G401 (cell line): ENCODE measurements around the gene SPATA31C1. TPM values are rescaled to one million over a fixed set of nuclear protein-coding genes. Genes with fewer than 3 reads are reported as not detected.
"Not testable (repeated sequence)": the region's sequence is repeated elsewhere in the genome, so short reads cannot be mapped to it uniquely, and the experiment has no call there.

ENCODE experiments used
- DNase-seq: peaks from one replicate; pipeline ENCODE4 v3.0.0-alpha.2; 2015; ENCODE audit warnings: low spot score
- in situ Hi-C: cut with HindIII; loops from 2 replicates; pipeline ENCODE4 v1.10.0; 2016; ENCODE audit warnings: low sequenced_read_pairs, mixed read lengths
- total RNA-seq: library from RNA; depleted of rRNA; stranded (reverse); fragments of >200 nt; shearing (Covaris generic); gene quantifications from 2 replicates; pipeline ENCODE4 v1.2.3, GENCODE V29; 2014

SPATA31C1 gene
- total RNA-seq, 1 experiment from 2014 or later = not detected

DNA sequence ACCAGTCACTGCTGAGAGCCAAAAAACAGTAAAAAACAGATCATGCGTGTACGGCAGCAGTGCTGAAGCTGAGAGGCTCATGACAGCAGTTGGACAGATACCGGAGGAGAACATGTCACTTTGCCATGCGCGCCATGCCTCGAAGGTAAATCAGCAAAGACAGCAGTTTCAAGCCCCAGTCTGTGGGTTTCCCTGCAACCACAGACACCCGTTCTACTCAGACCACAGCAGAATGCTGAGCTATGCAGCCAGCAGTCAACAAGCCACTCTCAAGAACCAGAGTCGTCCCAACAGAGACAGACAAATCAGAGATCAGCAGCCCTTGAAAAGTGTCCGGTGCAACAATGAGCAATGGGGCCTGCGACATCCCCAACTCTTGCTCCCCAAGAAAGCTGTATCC is 5.2 kb downstream of the SPATA31C1 start:
- DNase-seq, in situ Hi-C loops: not testable (repeated sequence)

DNA sequence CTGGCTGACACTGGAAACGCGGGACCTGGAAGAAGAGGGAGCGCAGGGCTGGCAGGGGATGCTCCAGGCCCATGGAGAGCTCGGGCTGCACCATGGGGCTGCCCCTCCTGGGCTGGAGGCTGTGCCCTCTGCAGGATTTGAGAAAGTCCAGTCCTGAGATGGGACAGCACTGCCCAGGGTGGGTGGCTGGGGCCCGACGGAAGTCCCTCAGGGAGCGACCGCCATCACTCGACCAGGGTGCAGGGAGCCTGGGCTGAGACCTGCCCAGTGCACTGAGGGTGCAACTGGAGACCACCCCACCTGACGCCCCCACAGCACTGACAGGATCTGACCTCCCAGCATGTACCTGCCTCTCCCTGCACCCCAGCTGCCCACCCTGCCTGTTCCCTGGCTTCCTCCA is 7.1 kb downstream of the SPATA31C1 start:
- in situ Hi-C loops, DNase-seq: not testable (repeated sequence)

DNA sequence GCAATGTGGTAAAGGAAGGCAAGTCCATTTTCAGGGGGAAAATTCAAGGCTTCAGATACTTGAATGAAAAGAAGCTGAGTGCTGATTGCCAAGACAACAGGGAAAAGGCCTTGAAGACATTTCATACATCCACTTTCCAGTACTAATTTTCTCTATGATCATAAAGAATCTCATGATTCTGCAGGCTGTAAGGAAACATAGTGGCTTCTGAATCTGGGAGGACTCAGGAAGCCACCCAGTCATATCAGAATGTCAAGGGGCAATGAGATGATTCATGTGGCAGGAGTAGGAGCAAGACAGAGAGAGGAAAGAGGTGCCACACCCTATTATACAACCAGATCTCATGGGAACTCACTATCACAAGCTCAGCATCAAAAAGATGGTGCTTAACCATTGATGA is 11.4 kb downstream of the SPATA31C1 start:
- in situ Hi-C loops, DNase-seq: not testable (repeated sequence)

DNA sequence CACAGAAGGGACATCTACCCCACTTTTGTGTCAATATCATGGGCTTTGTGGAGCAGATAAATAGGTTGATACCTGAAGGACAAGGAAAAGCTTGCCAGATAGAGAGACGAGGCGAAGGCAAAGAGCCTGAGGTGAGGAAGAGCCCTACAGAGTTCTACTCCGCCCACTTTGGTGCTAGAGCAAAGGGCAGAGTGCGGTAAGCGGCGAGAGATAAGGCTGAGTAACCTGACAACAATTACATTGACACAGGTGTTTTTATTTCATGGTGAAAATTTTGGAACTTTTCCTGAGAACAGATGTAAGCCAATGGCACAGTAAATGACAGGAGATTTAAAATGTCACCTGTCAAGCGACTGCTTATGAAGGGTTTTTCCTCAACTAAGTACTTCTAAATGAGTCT is 16.7 kb downstream of the SPATA31C1 start:
- DNase-seq, in situ Hi-C loops: not testable (repeated sequence)

DNA sequence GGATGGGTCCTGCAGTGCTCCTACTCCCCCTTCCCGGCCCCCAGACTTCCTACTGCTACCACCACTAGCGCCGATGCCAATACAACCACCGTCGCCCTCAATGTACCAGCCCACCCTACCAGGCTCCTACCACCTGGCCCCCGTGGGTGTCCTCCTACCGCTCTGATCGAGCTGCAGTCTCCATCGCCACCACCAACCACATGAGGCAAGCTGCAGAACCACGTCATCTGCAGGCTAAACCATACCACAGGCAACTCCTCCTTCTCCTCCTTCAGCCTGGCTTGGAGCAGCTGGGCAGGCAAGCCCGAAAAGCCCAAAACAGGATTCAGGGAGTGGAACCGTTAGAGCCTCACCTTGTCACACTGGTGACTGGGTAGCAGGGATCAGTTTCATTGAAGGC is 19.6 kb downstream of the SPATA31C1 start:
- DNase-seq, in situ Hi-C loops: not testable (repeated sequence)

DNA sequence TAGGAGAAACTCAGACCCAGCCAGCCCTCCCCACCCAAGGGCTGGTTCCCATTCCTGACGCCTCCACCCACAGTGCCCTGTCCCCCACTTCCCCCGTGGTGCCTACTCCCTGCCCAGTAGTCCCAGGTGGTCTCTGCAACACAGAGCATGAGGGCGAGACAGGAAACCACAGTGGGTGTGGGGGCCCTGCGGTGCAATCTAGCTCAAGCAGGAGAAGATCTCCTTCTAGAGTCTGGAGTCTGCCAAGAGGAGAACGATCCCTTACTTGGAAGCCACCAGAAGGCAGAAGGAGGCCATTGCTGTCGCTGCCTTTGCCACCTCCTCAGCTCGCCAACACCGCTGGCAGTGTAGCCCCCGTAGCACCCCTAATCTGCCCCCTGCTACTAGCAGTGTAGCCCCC is 20.2 kb downstream of the SPATA31C1 start:
- in situ Hi-C loops = not testable (repeated sequence)

DNA sequence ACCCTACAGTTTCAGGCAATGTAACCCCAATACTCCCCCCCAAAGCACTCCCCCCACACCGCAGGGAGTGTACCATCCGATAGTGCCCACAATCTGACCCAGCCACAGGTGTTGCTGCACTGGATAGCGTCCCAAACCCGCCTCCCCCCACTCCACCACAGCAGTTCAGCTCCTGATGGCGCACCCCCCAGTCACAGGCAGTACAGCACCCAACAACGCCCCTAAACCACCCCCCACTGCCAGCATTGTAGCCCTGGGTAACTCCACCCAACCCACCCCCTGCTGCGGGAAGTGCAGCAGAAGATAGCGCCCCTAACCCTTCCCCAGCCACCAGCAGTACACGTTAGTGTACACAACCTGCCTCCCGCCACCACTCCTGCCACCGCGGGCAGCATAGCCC is 20.6 kb downstream of the SPATA31C1 start:
- in situ Hi-C loops, DNase-seq: not testable (repeated sequence)

More for the DNA sequence above, 20.2 kb downstream of the SPATA31C1 start:
- DNase-seq = not testable (repeated sequence)

DNA sequence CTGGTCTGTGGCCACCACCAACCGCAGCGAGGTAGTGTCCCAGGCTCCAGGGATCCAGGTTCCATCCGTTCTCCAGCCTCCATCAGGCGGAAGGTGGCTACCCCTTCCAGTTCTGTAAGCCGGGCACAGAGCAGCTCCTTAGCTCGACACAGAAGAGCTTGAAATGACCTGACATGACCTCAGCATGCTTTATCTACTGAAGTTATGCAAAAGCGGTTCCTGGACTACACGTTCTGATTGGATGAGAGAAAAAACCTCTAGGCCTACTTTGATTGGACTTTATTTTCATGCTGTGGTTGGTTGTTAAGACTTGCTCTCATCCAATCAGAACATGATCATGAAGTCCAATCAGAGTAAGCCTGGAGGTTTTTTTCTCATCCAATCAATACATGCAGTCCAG is 21.3 kb downstream of the SPATA31C1 start:
- in situ Hi-C loops, DNase-seq: not testable (repeated sequence)

DNA sequence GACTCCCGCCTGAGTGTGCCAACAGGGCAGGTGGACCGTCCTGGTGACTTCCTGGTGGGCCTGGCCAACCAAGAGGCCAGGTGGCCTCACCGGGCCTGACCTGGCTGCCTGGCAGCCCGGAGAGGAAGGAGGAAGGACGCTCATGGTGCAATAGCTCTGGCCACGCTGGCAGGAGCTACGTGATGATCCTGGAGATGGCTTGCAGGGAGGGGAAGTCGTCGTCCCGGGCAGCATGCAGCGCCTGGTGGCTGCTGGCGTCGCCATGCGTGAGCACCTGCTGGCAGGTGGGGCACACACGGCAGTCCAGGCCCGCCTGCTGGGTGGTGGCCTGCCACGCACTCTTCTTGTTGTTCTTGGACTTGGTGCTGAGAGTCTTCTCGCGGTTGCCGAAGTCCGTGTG is 26.3 kb downstream of the SPATA31C1 start:
- DNase-seq = no peak
- in situ Hi-C loops = no loop called here

DNA sequence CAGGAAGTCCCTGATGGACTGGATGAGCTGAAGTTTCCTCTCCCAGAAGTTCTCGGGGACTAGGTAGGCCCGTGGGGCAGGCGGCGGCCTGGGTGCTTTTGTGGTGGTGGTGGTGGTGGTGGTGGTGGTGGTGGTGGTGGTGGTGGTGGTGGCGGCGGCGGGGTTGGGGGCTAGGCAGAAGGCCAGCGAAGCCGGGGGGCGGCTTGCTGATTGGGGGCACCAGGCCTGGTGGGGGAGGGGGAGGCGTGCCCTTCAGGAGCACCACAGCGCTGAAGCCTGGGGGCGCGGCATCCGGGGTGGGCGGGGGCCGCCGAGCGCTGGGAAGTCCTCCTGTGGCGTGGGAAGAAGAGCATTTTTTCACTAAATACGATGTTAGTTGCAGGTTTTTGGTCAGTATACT is 26.9 kb downstream of the SPATA31C1 start:
- no peak for DNase-seq
- in situ Hi-C loops = no loop called here

DNA sequence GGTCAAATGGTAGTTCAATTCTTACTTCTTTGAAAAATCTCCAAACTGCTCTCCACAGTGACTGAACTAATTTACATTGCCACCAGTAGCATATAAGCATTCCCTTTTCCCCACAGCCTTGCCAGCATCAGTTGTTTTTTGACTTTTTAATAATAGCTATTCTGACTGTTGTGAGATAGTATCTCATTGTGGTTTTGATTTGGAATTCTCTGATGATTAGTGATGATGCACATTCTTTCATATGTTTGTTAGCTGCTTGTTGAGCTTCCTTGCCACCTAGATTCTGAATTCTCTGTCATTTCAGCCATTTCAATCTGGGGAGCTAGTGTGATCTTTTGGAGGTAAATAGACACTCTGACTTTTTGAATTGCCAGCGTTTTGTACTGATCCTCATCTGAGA is 32.5 kb downstream of the SPATA31C1 start:
- in situ Hi-C loops = no loop called here
- no peak for DNase-seq

DNA sequence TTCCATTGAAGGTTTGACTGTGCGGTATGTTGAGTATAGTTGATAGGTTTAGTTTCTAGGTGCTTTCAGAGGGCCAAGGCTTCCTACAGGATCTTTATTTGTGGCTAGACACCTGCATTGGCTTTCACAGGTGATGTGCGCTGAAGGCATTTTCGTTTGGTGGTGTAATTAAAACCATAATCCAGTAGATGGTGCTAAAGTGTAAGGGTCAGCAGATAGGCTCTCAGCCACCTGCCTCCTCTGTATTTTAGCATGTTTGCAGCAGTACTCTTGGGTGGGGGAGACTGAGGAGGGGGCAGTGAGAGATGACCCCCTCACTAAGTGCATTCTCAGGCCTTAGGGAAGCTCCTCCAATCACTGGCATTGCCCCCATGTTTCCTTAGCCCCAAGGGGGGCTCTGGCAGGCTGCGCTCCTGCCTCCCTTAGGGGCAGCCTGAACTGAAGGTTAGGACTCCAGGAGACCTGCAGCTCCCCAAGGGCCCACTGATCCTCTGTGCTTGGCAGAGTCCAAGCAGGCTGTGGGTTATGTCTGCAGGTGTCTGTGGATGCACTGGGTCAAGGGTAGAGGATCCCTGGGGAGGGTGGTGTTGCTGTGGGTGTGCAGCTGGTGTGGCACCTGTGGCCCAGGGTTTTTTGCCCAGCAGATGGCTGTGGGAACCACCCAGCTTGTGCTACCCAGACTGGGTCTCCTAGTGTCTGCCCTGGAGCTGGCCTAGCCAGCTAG is 33.2 kb downstream of the SPATA31C1 start:
- no peak for DNase-seq
- in situ Hi-C loops = no loop called here

DNA sequence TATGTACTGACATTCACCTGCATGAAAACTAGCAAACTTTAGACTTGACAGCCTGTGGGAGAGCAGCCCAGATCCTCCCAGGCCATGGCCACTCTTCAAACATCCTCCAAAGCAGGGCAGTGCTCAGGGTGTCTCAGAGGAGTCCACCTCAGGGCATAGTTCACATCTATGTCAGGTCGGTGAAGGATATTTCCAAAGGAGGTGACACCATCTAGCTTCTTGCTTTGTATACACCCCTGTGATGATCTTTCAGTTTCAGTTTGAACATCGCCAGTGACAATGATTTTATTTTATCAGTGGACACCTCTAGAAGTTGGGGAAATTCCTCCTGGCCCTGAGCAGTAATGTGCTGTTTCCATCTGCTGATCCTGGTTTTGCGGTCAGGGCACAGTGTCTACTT is 36.5 kb downstream of the SPATA31C1 start:
- in situ Hi-C loops = no loop called here
- no peak for DNase-seq

DNA sequence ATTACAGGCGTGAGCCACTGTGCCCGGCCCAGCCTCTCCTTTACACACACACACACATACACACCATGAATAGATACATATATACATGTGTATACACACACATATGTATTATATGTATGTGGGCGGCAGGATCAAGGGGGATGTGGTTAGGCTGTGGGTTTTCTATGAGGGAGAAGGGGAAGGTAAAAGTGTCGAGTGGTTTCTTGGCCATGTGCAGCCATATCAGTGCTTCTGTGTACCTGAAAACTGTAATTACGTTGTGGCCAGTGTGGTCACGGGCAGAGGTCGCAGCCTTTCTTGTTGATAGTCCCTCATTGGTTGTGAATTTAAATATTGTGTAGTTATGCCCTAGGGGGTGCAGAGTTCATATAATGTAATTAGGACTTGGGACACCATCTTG is 40.1 kb downstream of the SPATA31C1 start:
- in situ Hi-C loops = no loop called here
- no peak for DNase-seq

DNA sequence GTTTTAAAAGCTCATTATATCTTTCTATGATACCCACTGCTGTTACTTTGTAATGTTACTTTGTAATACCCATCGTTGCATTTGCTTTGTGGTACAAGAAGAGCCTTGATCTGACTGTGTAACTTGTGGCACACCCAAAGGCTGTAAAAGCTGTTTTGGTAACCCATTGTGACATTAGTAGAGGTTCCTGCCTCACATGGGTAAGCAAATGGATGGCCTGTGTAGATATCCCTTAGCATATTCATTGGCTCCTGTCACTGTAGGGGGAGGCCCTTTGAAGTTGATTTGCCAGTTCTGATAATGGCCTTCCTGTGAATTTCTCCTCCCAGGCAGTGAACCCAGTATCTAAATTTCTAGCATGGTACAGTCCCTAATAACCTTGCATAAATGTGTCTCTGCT is 40.8 kb downstream of the SPATA31C1 start:
- DNase-seq = no peak

DNA sequence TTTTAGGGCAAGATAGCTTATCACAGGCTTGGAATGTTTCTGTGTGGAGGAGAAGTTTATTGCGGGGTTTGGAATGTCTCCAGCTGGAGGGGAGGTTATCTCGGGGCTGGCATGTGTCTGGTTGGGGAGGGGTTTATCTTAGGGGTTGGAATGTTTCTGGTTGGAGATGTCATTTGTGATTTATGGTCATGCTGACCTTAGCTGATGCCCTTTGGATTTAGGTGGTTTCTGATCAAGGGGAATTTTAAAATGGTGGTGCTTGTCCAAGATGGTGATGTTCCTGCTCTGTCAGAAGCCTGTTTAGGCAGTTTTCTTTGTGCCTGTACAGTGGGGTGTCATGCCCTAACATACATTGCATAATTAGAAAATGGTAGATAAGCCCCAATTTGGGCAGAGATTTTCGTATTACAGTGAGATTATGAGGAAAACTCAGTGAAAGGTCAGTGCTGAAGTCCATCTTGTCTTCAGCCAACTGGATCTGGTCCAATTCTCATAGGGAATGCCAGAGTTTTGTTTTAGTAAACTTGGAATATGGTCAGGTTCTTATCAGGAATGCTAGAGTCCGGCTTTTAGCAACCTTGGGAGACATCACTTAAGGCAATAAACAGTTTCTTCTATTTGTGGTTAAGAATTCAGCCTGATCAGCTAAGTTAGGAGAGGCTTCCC is 42.3 kb downstream of the SPATA31C1 start:
- in situ Hi-C loops = no loop called here
- no peak for DNase-seq

More for the DNA sequence above, 40.8 kb downstream of the SPATA31C1 start:
- in situ Hi-C loops = no loop called here

DNA sequence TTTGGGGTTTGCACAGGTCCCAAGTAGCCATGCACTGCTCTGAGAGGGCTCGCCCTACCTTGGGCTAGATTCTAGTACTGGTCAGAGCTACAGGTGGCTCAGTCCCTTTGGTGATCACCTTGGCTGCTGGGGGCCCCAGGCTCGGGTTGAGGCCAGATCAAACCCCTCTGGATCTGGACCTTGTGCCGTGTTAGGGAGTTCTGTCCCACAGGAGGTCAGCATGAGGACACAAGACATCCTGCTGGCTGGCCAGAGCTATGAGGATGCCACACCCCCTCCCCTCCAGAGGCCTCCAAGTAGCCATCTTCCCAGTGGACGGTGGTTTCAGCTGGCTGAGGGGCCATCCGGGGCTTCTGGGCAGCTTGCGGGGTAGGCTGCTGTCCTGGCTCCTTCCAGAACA is 46.0 kb downstream of the SPATA31C1 start:
- in situ Hi-C loops = no loop called here
- no peak for DNase-seq

DNA sequence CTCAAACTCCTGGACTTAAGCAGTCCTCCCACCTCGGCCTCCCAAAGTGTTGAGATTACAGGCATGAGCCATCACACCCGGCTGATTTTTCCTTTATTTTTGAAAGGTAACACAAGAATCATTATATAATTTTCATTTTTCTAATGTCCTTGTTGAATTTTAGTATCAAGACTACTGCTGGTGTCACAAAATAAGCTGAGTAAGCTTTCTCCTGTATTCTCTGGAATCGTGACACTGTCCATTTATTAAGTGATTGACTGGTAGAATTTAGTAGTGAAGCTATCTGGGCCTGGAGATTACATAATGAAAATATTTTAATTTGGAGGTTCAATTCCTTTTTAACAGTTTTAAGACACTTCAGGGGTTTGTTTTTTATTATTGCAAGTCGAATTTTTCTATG is 47.1 kb downstream of the SPATA31C1 start:
- in situ Hi-C loops = no loop called here
- DNase-seq = no peak

DNA sequence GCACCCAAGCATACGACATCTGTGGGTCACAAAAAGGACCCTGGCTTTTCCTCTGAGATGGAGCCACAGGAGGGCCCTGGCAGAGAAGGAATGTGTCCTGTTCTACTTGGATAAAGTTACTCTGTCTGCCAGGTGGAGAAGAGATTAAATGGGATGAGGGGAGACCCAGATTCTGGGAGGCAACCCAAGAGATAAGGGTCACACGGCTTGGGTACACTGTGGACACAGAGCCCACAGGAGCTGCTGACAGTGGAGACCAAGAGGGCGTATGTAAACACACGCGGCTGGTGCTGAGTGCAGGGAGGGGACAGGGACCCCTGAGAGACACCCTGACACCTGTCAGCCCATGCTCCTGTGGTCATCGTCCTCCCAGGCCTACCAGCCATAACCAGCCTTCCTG is 50.4 kb downstream of the SPATA31C1 start:
- in situ Hi-C loops = no loop called here
- no peak for DNase-seq

DNA sequence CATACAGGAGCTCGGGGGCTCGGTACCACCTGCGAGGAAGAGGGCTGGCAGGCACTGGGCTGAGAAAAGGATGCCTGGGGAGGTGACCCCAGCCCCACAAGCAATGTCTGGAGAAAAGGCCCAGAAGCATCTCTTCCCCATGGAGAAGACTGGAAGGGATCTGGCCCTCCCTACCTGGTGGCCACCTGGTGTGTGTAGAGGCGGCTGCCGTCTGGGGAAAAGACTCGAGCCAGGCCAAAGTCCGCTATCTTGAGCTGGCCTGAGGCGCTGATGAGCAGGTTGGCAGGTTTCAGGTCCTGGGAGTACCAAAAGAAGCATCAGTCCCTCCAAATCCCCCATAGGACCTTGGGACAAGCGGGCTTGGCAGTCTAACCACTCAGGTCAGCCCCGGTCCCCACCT is 52.8 kb downstream of the SPATA31C1 start:
- in situ Hi-C loops = no loop called here

DNA sequence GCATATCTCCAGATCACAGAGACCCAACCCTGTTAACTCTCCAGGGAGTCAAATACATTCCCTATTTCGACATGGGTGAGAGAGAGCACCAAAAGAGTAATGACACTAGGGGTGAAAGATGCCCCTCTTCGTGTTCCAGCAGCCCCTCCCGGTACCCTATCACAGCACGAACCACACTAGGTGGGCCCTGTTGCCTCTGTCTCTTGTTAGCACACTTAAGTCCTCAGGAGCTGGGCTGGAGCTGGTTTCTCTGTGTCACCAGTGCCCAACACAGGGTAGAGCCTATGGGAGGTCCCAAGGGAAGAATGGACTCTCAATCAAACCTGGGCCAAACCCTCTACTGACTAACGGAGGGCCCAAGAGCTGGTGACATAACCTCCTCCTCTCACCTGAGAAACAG is 55.4 kb downstream of the SPATA31C1 start:
- DNase-seq = peak; percentile 18
- in situ Hi-C loops = no loop called here

More for the DNA sequence above, 52.8 kb downstream of the SPATA31C1 start:
- no peak for DNase-seq
